Activated T-cell treated with anti-CD3 and anti-CD28 coated beads, Interleukin-2, amount 50 U/mL, for 24 hours (primary cell): ENCODE data around the gene NDE1.
"Not testable (repeated sequence)": the region's sequence is repeated elsewhere in the genome, so short reads cannot be mapped to it uniquely, and the experiment has no call there.

Source experiments
- DNase-seq: peaks from one replicate; pipeline ENCODE4 v3.0.0-alpha.2; 2020
- H3K27ac Mint-ChIP-seq: 2 replicates; pipeline ENCODE4 v1.8.0; 2020; ENCODE audit warnings: mild to moderate bottlenecking, mixed read lengths
- H3K27me3 Mint-ChIP-seq: 2 replicates; pipeline ENCODE4 v1.8.0; 2020; ENCODE audit warnings: mixed read lengths
- H3K36me3 Mint-ChIP-seq: 2 replicates; pipeline ENCODE4 v1.8.0; 2020; ENCODE audit warnings: low read depth, mixed read lengths
- H3K4me1 Mint-ChIP-seq: 2 replicates; pipeline ENCODE4 v1.8.0; 2020; ENCODE audit warnings: low read depth, mixed read lengths
- H3K4me3 Mint-ChIP-seq: 2 replicates; pipeline ENCODE4 v1.8.0; 2020; ENCODE audit warnings: mild to moderate bottlenecking, moderate library complexity, mixed read lengths
- H3K9me3 Mint-ChIP-seq: 2 replicates; pipeline ENCODE4 v1.8.0; 2020; ENCODE audit warnings: mixed read lengths

NDE1 gene

DNA sequence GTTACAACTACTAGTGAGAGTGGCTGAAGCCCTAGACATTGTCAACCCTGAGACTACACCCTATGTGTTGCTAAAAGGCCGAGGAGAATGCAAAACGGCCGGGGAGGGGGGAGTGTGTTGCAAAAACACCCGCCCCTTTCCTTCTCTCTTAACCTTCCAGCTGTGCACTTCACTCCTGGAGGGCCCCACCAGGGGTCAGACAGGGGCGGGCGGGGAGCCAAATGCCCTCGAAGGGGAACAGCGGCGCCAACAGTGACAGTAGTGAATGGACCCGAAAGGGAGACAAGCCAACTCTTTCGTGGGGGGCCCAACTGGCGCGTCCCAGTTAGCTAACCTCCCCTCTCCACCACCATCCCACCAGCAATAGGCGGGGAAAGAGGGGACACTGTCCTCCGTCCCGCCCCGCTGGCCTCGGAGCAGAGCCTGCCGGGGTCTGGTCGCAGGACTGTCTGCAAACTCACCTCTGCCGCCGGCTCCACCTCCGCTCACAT is 7.4 kb upstream of the NDE1 start:
- peak; percentile 80 for DNase-seq
- no peaks in the 10 kb centered on the region for H3K27me3 Mint-ChIP-seq
- peaks cover 60% of the 10 kb centered on the region for H3K4me1 Mint-ChIP-seq
- no peaks in the 10 kb centered on the region for H3K9me3 Mint-ChIP-seq
- H3K4me3 Mint-ChIP-seq: peak overlapping the region; percentile 88
- peak overlapping the region; percentile 99 for H3K27ac Mint-ChIP-seq
- peaks cover 43% of the 10 kb centered on the region for H3K36me3 Mint-ChIP-seq

DNA sequence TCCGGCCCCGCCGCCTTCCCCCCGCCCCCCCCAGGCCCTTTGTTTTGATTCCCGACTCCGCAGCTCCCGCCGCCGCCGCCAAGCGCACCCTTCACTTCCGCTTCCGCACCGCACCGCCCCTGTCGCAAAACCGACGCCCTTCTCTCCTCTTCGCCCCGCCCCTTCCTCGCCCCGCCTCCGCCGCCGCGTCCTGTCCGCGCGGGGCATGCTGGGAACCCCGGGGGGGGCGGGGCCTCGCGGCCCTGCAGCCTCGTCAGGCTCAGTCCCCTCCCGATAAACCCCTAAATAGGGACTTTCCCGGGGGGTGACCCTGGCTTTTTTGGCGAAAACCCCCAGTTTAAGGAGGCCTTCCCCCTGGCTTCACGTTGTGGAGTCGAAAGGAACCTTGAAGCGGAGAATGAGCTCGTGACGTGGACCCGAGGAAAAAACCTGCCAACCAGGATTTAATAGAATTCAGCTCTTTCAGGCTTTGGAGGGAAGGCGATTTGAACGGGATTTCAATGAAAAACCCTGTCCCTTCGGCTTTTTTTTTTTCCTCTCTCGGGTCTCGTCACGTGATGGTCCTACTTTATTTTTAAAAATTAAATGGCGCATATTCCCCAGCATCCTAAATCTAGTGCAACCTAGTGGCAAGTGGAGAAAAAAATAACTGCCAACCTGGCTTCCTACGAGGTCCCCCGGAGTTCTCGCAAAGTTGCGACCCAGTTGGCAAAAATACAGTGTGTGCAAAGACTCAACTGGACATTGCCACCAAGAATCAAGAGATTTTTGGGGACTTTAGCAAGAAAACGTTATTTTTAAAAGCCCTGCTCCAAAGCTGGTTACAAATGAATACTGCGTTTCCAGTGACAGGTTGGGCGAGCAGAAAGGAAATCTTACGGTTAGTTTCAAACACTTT is 6.7 kb upstream of the NDE1 start, which contains the start of gene MARF1:
MARF1 (minus strand) TSS at position 107 of the 898 bp plus-strand sequence. CDS start 3,921 bp downstream, outside the sequence.
- peak within 1 kb of the TSS; percentile 88 for H3K4me3 Mint-ChIP-seq
- peak within 1 kb of the TSS; percentile 99 for H3K27ac Mint-ChIP-seq
- peaks cover 36% of the 10 kb centered on the region for H3K36me3 Mint-ChIP-seq
- H3K27me3 Mint-ChIP-seq: no peaks in the 10 kb centered on the region
- peak; percentile 99 for DNase-seq
- no peaks in the 10 kb centered on the region for H3K9me3 Mint-ChIP-seq
- peaks cover 58% of the 10 kb centered on the region for H3K4me1 Mint-ChIP-seq

DNA sequence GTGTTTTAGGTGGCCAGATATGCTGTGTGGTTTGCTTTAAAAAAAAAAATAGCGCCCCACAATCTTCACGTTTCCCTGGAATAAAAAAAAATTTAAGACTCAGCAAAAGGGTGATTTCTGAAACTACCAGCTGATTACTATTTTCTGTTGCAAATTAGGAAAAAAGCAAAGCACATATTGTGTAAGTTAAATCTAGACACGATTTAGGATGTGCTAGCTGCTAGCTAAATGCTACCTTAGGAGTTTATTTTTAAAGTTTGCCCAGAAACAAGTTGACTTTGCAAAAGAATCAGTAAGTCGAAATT is 6.1 kb upstream of the NDE1 start:
- Mint-ChIP-seq H3K4me1 (peaks cover 52% of the 10 kb centered on the region), H3K9me3 (no peaks in the 10 kb centered on the region), H3K27me3 (no peaks in the 10 kb centered on the region), H3K36me3 (peaks cover 30% of the 10 kb centered on the region), H3K4me3 (peak overlapping the region; percentile 88), H3K27ac (peak overlapping the region; percentile 99)
- no peak for DNase-seq

DNA sequence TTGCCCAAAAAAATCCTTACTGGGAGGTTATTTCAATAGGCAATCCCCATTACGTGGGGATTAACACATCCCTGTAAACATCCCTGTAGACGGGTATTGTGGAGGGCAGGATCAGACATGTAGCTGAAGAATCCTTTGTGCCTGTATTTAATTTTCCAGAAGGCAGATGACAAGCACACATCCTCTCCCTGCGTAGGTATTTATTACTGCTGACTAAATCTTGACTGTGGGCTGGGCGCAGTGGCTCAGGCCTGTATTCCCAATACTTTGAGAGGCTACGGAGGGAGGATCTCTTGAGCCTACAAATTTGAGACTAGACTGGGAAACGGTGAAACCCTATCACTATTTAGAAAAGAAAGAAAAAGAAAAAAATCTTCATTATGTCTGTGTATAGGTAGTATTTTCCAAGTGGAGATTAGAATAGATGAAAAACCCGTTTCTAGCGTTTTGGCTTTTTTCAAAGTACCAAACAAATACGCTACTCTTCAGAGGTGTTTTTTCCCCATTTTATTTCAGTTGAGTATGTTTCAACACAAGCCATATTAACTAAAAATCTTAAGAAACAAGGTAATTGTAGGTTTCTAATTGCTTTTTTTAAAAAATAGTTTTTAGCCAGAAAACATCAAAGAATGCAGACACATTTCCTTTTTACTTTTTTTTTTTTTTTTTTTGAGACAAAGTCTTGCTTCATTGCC is 5.6 kb upstream of the NDE1 start:
- H3K27ac Mint-ChIP-seq: peak overlapping the region; percentile 99

DNA sequence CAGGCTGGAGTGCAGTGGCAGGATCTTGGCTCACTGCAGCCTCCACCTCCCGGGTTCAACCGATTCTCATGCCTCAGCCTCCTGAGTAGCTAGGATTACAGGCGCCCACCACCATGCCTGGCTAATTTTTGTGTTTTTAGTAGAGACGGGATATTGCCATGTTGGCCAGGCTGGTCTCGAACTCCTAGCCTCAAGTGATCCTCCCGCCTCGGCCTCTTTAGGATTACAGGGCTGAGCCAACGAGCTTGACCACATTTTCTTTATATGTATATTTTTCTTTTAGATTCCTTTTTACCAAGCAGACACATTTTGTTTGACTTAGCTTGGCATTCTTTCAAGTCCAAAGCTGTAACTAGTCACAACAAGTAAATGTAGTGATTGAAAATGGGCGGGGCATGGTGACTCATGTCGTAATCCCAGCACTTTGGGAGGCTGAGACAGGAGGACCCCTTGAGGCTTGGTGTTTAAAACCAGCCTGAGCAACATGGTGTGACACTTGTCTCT is 5.0 kb upstream of the NDE1 start:
- not testable (repeated sequence) for H3K27me3 Mint-ChIP-seq, H3K9me3 Mint-ChIP-seq, H3K4me3 Mint-ChIP-seq, DNase-seq
- H3K4me1 Mint-ChIP-seq: peaks cover 48% of the 10 kb centered on the region
- H3K27ac Mint-ChIP-seq: peak overlapping the region; percentile 29
- H3K36me3 Mint-ChIP-seq: peaks cover 23% of the 10 kb centered on the region

More for the DNA sequence above, 5.6 kb upstream of the NDE1 start:
- H3K27me3 Mint-ChIP-seq: no peaks in the 10 kb centered on the region
- H3K4me1 Mint-ChIP-seq: peaks cover 49% of the 10 kb centered on the region
- peak overlapping the region; percentile 88 for H3K4me3 Mint-ChIP-seq
- no peak for DNase-seq
- no peaks in the 10 kb centered on the region for H3K9me3 Mint-ChIP-seq
- H3K36me3 Mint-ChIP-seq: peaks cover 26% of the 10 kb centered on the region

DNA sequence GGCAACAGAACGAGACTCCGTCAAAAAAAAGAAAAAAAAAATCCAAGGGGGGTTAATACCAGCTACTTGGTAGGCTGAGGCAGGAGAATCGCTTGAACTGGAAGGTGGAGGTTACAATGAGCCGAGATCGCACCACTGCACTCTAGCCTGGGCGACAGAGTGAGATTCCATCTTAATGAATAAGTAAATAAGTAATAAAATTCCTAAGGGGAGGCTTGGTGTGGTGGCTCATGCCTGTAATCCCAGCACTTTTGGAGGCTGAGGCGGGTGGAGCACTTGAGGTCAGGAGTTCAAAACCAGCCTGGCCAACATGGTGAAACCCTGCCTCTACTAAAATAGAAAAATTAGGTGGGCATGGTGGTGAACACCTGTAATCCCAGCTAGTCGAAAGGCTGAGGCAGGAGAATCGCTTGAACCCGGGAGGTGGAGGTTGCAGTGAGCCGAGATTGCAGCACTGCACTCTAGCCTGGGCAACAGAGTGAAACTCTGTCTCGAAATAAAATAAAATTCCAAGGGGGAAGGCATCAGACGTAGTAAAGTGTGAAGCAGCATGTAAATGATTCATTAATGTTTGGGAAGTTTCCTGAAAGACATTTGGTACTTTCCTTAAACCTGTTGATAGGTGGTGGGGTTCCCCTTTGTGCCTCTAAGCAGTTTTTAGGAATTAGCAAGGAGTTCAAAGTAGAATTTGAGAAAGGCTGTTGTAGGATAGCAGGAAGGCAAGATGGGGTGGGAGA is 3.3 kb upstream of the NDE1 start:
- H3K4me3 Mint-ChIP-seq, H3K9me3 Mint-ChIP-seq, DNase-seq, H3K27me3 Mint-ChIP-seq, H3K27ac Mint-ChIP-seq: not testable (repeated sequence)
- Mint-ChIP-seq H3K36me3 (peaks cover 23% of the 10 kb centered on the region), H3K4me1 (peaks cover 36% of the 10 kb centered on the region)

DNA sequence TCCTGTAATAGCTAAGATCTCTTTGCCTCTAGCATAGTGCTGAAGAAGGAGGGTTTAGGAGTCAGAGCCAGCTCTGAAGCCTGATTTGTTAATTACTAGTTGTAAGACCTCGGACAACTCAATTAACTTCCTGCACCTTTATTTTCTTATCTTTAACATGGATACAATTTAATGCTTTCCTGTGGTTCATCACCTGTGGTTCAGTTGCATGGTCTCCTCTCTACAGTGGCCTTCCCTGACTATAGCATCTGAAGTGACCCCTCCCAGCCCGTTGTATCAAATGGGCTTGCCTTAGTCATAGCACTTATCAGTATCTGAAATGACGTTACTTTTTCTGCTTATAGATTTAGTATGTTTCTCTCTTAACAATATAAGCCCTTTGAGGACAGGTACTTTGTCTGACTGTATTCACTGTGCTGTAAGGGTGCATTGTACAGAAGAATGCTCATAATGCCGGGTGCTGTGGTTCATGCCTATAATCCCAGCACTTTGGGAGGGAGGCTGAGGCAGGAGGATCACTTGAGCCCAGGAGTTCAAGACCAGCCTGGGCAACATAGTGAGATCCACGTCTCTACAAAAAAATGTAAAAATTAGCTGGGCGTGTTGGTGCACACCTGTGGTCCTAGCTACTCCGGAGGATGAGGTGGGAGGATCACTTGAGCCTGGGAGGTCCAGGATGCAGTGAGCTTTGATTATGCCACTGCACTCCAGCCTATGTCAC is 2.6 kb upstream of the NDE1 start:
- peaks cover 37% of the 10 kb centered on the region for H3K4me1 Mint-ChIP-seq
- H3K27ac Mint-ChIP-seq: no peak overlapping the region
- H3K9me3 Mint-ChIP-seq: no peaks in the 10 kb centered on the region
- no peak overlapping the region for H3K4me3 Mint-ChIP-seq
- no peak for DNase-seq
- H3K27me3 Mint-ChIP-seq: no peaks in the 10 kb centered on the region
- peaks cover 21% of the 10 kb centered on the region for H3K36me3 Mint-ChIP-seq

DNA sequence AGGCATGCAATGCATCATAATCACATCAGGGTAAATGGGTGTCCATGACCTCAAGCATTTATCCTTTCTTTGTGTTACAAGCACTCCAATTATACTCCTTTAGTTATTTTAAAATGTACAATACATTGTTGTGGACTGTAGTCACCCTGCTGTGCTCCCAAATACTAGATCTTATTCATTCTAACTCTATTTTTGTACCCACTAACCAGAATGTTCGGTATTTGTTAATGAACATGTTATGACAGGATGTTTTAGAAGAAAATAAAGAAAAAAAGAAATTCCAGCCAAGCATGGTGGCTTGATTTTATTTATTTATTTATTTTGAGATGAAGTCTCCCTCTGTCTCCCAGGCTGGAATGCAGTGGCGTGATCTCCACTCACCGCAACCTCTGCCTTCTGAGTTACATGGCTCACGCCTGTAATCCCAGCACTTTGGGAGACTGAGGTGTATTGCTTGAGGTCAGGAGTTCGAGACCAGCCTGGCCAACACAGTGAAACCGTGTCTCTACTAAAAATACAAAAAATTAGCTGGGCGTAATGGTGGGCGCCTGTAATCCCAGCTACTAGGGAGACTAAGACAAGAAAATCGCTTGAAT is 1.8 kb upstream of the NDE1 start:
- no peak overlapping the region for H3K4me3 Mint-ChIP-seq
- no peak overlapping the region for H3K27ac Mint-ChIP-seq
- H3K36me3 Mint-ChIP-seq: peaks cover 25% of the 10 kb centered on the region
- no peak for DNase-seq
- H3K9me3 Mint-ChIP-seq: no peaks in the 10 kb centered on the region
- H3K27me3 Mint-ChIP-seq: no peaks in the 10 kb centered on the region
- H3K4me1 Mint-ChIP-seq: peaks cover 44% of the 10 kb centered on the region

DNA sequence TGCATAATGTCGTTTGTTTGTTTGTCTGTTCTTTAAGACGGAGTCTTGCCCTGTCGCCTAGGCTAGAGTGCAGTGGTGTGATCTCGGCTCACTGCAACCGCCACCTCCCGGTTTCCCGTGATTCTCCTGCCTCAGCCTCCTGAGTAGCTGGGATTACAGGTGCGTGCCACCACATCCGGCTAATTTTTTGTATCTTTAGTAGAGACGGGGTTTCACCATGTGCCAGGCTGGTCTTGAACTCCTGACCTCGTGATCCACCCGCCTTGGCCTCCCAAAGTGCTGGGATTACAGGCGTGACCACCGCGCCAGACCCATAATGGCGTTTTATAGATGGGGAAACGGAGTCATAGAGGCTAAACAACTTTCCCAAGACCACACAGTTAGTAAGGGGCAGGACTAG is 734 bp upstream of the NDE1 start:
- H3K4me1 Mint-ChIP-seq: peaks cover 46% of the 10 kb centered on the region
- not testable (repeated sequence) for DNase-seq, H3K9me3 Mint-ChIP-seq, H3K27me3 Mint-ChIP-seq
- peak overlapping the region; percentile 92 for H3K27ac Mint-ChIP-seq
- peaks cover 34% of the 10 kb centered on the region for H3K36me3 Mint-ChIP-seq
- H3K4me3 Mint-ChIP-seq: peak overlapping the region; percentile 99

DNA sequence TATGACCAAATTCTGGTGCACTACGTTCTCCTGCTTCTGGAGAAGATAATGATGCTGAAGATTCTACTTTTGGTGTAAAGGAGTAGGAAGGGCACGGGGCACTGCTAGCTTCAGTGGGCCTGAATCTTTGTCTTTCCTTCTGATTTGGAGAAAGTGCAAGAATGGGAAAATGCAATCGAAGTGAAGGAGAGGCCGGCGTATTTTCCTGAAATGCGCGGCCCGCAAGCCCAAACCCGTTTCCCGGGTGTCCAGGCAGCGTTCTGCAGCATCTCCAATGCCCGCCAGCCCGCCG is 372 bp upstream of the NDE1 start:
- Mint-ChIP-seq H3K27me3 (no peaks in the 10 kb centered on the region), H3K36me3 (peaks cover 37% of the 10 kb centered on the region)

DNA sequence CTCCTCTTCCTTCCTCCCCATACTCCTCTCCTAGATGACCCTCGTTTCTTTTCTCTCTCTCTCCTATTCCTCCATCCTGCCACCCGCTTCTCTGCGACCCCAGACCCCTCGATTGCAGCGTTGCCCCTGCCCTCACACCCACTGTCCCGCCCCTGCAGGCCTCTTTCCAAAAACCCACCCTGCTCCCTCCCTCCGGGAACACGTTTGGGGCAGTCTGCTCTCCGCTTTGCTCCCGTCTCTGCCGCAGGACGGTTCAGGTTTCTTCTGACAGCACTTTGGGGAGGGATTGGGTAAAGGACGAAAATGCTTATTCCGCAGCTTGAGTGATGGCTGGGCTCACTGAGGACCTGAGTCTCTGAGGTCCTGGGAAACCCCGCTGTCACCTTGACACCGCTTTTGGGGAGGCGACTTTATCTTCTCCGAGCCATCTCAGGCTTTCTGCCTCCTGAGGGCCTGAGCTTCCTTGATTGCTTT is 690 bp downstream of the NDE1 start:
- peak overlapping the region; percentile 99 for H3K4me3 Mint-ChIP-seq
- no peaks in the 10 kb centered on the region for H3K9me3 Mint-ChIP-seq
- H3K27me3 Mint-ChIP-seq: no peaks in the 10 kb centered on the region
- H3K27ac Mint-ChIP-seq: peak overlapping the region; percentile 99
- peaks cover 46% of the 10 kb centered on the region for H3K36me3 Mint-ChIP-seq
- DNase-seq: peak; percentile 61
- H3K4me1 Mint-ChIP-seq: peaks cover 40% of the 10 kb centered on the region

More for the DNA sequence above, 372 bp upstream of the NDE1 start:
- H3K4me3 Mint-ChIP-seq: peak overlapping the region; percentile 99
- peak overlapping the region; percentile 92 for H3K27ac Mint-ChIP-seq
- H3K9me3 Mint-ChIP-seq: no peaks in the 10 kb centered on the region
- DNase-seq: no peak
- peaks cover 43% of the 10 kb centered on the region for H3K4me1 Mint-ChIP-seq

DNA sequence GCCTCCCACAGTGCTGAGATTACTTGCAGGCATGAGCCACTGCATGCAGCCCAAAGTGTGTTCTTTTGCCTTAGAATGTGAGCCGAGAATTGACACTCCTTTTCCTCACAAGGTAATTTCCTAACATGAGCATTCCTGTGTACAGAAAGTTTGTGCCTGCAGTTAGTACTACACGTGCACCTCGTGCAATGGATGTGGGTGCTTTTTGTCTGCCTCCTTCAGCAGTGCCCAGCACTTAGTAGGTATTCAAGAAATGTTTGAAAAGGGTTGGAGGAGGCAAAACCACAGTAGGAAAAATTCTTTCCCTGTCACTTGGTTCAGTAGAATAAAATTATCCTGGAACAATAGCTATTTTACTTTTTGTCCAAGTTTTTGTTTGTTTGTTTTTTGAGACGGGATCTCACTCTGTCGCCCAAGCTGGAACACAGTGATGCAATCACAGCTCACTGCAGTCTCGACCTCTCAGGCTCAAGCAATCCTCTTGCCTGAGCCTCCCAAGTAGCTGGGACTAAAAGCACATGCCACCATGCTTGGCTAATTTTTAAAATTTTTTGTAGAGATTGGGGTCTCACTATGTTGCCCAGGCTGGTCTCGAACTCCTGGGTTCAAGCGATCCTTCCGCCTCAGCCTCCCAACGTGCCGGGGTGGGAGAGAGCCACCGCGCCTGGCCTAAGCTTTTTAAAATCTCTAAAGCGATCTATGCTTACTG is 2.4 kb downstream of the NDE1 start:
- Mint-ChIP-seq H3K27me3 (no peaks in the 10 kb centered on the region), H3K4me3 (peak overlapping the region; percentile 99), H3K4me1 (peaks cover 44% of the 10 kb centered on the region), H3K9me3 (no peaks in the 10 kb centered on the region), H3K36me3 (peaks cover 58% of the 10 kb centered on the region), H3K27ac (peak overlapping the region; percentile 75)
- DNase-seq: no peak

DNA sequence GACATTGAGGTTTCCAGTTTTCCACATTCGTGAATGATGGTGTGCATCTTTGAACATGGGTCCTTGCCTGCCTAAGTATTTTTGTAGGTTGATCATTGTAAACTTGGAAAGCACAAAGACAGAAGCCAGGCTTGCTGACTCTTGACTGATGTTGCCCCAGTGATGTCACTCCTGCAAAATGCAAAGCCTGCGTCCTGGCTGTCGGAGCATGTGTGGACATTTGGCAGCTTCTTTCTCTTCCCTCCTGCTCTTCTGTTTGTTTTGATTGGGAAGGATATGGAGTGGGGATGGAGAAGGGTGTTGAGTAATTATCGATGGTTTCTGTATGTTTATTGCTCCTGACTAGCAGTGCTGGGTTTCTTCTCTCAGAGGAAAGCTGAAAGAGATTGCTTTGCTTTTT is 3.2 kb downstream of the NDE1 start:
- Mint-ChIP-seq H3K36me3 (peaks cover 66% of the 10 kb centered on the region), H3K27ac (peak overlapping the region; percentile 75), H3K4me3 (no peak overlapping the region), H3K4me1 (peaks cover 52% of the 10 kb centered on the region), H3K9me3 (no peaks in the 10 kb centered on the region), H3K27me3 (no peaks in the 10 kb centered on the region)
- DNase-seq: no peak
